NCI-H774 (cell line): Measurements from ENCODE around the gene CPEB3.
A peak's percentile ranks its signal among the peaks of the same experiment; 100 is the strongest.

Experiments
- DNase-seq: peaks from one replicate; lab custom pipeline; 2025; lab: John Stamatoyannopoulos, UW

CPEB3 gene

GRCh38 chr10:92213049-92213448, 77.8 kb downstream of the CPEB3 start:
- no peak for DNase-seq

- no peak for DNase-seq
Measured at GRCh38 chr10:92208736-92209135, 82.1 kb downstream of the CPEB3 start.

DNA sequence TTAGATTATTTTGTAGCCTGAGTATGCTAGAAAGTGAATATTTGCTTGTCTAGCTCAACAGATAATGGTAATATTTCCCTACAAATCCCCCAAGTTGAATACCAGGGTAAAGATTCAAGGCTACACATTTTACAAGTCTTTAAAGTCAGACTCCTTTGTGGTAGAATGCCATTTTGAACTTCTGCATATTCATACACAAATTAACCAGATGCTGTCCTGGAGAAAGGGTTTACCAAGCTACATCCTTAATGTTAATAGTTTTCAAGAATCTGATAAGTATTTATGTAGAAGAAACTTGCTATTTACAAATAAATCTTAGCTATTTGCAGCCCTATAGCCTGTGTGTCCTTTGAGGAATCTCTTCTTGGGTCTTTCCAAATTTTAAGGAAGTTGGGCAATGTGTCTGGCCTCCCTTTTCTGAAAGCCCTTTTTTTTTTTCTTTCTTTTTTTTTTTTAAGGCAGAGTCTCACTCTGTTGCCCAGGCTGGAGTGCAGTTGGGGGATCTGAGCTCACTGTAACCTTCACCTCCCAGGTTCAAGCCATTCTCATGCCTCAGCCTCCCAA, 82.6 kb downstream of the CPEB3 start:
- no peak for DNase-seq

DNA sequence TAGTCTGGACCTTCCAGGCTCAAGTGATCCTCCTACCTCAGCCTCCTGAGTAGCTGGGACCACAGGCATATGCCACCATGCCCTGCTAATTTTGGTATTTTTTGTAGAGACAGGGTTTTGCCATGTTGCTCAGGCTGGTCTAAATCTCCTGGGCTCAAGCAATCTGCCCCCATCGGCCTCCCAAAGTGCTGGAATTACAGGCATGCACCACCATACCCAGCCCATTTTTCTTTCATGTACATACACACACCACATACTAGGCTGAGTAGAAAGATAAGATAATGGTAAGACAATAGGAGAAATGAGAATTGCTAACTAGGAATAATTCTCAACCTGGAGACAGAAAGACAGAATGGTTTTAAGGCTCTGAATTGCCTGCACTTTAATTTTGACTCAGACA, 83.8 kb downstream of the CPEB3 start:
- no peak for DNase-seq

- peak; percentile 58 for DNase-seq
Measured at GRCh38 chr10:92203919-92204623, 86.8 kb downstream of the CPEB3 start.

GRCh38 chr10:92202536-92202935, 88.3 kb downstream of the CPEB3 start:
- no peak for DNase-seq

- DNase-seq: peak; percentile 54
Measured at GRCh38 chr10:92200564-92200963, 90.3 kb downstream of the CPEB3 start.

DNA sequence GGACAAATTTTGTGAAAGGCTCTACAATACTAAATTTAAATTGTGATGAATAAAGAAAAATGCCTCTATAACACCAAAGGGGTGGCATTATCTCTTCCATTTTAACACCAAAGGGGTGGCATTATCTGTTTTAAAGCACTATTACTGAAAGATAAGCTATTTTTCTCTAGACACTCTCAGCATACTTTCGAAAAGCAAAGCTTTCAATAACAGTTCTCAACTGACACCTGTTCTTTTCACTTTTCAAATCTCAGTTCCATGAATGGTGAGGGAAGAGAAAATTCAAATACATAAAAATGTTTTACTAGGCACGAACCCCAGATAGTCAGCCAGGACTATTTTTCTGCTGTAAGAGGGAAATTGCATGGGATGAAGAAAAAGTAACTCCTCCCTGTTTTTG, 103.8 kb downstream of the CPEB3 start:
- no peak for DNase-seq

- DNase-seq: peak; percentile 67
Measured at GRCh38 chr10:92184977-92185376, 105.9 kb downstream of the CPEB3 start.

- DNase-seq: no peak
Measured at GRCh38 chr10:92183199-92183598, 107.7 kb downstream of the CPEB3 start.

- no peak for DNase-seq
Measured at GRCh38 chr10:92181575-92181974, 109.3 kb downstream of the CPEB3 start.

- DNase-seq: no peak
Measured at GRCh38 chr10:92180399-92180798, 110.5 kb downstream of the CPEB3 start.

DNA sequence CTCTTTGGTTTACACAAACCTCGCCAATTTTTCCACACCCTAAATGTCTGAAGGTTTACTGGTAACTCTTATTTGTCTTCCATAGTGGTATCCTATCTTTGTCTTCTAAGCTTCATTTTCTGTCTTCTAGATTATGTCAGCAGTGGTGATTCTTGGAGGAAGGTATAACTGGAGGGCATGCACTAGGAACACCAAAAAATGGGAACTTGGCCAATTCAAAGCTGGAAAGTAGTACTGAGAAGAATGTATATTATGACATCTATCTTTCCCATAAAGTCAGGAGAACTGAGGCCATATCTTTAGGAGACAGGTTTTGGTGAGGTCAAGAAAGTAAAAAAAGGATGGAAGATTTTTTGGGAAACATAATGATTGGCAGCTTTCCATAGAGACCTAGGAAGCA, 113.3 kb downstream of the CPEB3 start:
- no peak for DNase-seq

DNA sequence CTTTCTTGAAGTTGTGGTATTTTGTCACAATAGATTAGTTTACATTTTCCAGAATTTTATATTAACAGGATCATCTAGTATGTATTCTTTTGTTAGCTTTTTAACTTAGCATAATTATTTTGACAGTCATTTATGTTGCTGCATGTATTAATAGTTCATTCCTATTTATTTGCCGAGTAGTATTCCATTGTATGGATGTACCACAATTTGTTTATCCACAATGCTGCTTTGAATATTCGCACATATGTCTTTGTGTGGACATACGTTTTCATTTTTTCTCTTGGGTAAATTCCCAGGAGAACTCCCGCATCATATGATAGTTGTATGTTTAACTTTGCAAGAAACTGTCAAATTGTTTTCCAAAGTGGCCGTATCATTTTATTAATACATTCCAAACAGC, 115.7 kb downstream of the CPEB3 start:
- no peak for DNase-seq

- no peak for DNase-seq
Measured at GRCh38 chr10:92173996-92174395, 116.9 kb downstream of the CPEB3 start.

GRCh38 chr10:92164036-92164696, 126.7 kb downstream of the CPEB3 start:
- DNase-seq: no peak

GRCh38 chr10:92162541-92162940, 128.3 kb downstream of the CPEB3 start:
- DNase-seq: no peak

DNA sequence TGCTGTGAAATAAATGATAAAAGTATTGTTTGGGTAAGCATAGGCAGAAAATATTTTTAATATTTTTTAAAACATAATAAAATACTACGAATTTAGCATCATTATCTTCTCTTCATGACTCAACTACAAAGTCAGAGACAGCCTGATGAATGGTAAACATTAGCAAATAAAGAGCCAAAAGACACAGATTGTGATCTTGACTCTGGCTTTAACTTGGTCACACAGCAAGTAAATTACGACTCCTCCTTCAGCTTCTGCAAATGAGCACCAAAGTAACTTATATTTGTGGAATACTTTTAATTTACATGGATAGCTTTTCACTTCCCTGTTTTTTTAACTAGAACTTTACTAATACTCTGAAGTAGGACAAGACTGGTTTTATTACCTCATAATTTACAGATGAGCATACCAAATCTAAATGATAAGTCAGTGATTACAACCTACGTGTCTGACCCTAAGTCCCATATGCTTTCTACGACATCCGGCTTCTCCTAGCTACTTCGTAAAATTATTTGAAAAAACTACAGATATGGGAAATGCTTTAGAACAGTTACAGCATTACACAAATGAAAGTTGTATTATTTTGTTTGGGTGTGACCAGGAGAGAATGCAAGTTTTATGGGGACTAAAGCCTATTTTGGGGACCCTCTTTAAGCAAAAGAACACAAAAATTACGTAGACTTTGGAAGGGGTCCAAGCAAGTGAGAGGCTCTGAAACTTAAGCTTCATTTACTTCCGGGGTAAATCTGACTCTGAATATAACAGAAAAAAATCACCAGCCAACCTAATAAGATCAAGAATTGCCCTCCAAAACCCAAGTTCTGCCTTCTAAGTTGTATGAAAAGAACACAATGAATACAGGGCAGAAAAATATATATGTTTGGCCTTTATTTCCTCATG, 133.8 kb downstream of the CPEB3 start:
- no peak for DNase-seq

DNA sequence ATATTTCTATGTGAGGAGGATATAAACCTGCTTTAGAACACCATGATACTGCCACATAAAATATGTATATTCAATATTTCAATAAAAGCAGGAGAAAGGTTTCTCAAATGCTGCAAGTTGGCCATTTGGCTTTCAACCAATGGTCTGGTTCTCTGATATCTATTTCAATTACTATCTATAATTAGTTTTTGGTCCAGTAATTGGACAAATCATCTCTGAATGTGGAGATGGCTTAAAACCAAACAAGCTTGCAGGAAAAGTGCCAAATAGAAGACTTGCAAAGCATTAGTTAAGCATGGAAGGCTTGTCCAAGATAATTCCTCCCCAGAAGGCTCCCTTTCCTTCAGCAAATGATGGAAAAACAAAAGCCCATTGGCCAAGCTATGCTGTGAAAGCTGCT, 140.1 kb downstream of the CPEB3 start:
- DNase-seq: no peak

DNA sequence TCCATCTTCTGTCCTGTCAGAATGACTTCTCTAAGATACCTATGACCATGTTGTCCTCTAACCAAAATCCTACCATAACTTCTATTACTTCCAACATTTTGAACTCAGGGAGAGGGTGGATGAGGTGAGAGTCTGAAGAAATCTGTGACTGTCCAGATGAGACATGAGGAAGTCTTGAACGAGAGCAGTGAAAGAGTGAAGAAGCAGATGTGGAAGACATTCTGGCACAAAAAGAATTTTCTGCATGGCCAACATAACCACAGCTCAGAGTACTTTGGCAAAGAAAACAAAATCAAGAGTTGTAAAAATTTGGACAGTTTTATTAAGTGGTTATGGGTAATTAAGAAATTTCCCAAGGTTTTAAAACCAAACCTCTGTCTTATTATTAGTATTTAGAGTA, 141.6 kb downstream of the CPEB3 start:
- DNase-seq: no peak

DNA sequence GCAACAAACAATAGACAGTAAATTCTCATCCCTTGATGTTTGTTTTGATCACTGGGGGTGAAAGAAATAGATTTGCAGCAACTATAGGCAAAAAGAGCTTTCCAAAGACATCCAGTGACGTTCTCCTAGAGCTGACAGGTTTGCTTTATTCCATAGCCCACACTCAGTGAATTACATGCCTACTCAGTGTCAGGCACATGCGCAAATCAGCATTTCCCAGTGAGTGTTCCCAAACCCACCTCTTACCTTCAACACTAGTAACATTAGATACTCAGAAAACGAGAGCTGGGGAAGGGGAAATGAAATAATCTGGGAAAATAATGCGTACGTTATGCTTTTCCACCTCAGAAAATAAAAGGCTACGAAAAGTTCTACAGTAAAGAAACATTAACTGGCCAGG, 144.1 kb downstream of the CPEB3 start:
- DNase-seq: no peak

DNA sequence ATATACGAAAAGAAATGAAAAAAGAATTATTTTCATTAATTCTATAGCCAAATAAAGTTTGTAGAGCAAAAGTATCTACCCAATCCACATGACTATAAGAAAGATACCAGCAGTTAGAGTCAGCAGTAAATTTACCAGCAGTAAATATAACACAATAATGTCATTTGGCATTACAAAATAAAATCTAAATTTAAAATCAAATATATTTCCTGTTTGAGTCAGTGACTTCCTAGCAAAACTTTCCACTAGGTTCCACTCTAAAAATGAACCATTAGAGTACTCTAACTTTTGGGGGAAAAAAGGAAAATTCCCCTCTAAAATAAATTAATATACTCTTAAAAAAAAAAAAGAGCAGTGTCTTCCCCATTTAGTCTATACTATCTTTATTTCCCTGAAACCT, 144.8 kb downstream of the CPEB3 start:
- DNase-seq: no peak

GRCh38 chr10:92142949-92143348, 147.9 kb downstream of the CPEB3 start:
- no peak for DNase-seq
